ENCODE results near the gene IFNA6.

IFNA6 gene

GRCh38 chr9:21340735-21341134 is 10.0 kb downstream of the IFNA6 start:
- H3K27ac Mint-ChIP-seq = no peak overlapping the region
- H3K27me3 Mint-ChIP-seq = peaks cover 36% of the 10 kb centered on the region
- peaks cover 4 to 6% of the 10 kb centered on the region in 2 donors for H3K9me3 Mint-ChIP-seq
- ATAC-seq = no peak
- no peak for DNase-seq
- H3K4me3 Mint-ChIP-seq = no peak overlapping the region
- peaks cover 10% of the 10 kb centered on the region for H3K4me1 Mint-ChIP-seq

DNA sequence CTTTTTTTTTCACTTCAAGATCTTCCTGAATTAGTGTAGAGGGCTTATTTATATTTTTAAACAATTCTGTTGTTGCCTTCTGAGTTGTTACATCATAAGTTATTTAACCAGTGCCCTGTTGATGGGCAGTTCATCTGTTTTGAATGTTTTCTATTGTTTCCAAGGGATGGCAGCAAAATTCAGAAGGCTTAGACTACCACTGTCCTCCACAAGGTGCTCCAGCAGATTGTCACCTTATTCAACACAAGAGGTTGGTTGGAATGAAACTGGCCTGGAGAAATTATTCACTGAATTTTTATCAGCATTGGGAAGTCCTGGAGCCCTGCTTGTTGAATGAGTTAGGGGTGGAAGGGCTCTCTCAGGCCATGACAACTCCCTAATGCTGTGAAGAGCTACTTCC is 14.2 kb downstream of the IFNA6 start:
- Mint-ChIP-seq H3K4me1 (peaks cover 35% of the 10 kb centered on the region), H3K27ac (peak overlapping the region in 1 of 2 donors; percentile 90)
- no peak for ATAC-seq

DNA sequence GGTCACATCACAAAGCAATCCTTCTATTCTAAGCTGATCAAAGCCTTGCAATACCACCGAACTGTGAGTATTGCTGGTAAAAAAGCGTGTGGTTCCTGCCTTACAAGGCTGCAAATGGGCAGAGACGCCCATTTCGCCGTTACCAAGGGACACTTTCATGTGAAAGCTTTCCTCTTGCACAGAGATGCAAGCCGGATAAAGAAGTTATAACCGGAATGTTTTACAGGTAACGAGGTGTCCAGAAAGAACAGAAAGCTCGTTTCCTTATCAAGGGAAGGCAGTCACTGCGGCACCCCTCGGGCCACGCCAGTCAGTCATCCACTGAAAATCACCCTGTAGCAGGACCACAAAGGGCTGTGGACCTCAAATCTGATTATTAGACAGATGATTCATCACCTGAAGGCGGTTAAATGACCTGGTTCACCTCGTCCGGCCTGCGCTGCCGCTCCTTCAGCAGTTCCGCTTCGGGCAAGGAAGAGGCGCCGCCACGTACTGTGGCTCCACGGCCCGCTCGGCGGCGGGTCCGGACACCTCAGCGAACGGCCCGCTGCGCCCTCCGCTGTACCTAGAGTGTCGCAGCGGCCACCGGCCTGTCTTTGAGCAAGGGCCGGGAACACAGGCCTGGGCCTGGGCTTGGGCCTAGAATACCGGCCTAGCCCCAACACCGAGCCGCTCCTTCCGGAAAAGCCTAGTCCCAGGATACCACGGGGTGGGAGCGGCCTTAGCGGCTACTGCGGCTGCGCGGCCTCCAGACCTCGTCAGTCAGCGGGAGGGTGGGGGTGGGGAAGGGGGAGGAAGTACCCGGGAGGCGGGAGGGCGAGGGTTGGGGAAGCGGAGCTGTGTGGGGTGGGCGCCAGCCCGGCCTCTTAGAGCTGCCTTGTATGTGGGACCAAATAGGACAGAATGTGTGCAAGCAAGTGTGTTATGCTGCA is 15.7 kb downstream of the IFNA6 start, which contains the start of gene KLHL9:
KLHL9 (minus strand) TSS at position 704 of the 932 bp plus-strand sequence; CDS start at position 159, 545 bp downstream.
- Mint-ChIP-seq H3K4me3 (peak within 1 kb of the TSS; percentile 85 to 94), H3K27me3 (no peaks in the 10 kb centered on the region), H3K9me3 (no peaks in the 10 kb centered on the region), H3K27ac (peak within 1 kb of the TSS; percentile 96 to 97), H3K4me1 (peaks cover 46% of the 10 kb centered on the region)
- DNase-seq (peak; percentile 78 to 90), ATAC-seq (peak; percentile 92)

More for the DNA sequence above, 14.2 kb downstream of the IFNA6 start:
- DNase-seq = no peak
- Mint-ChIP-seq H3K9me3 (no peaks in the 10 kb centered on the region), H3K4me3 (peak overlapping the region; percentile 60 to 94), H3K27me3 (peaks cover 3% of the 10 kb centered on the region)

GRCh38 chr9:21333226-21333625 is 17.5 kb downstream of the IFNA6 start:
- no peak for DNase-seq
- ATAC-seq = no peak
- Mint-ChIP-seq H3K27me3 (no peaks in the 10 kb centered on the region), H3K4me3 (peak overlapping the region; percentile 85 to 94), H3K27ac (no peak overlapping the region), H3K4me1 (peaks cover 58% of the 10 kb centered on the region), H3K9me3 (no peaks in the 10 kb centered on the region)

GRCh38 chr9:21331676-21332402 is 18.8 kb downstream of the IFNA6 start:
- peaks cover 70% of the 10 kb centered on the region for H3K4me1 Mint-ChIP-seq
- H3K4me3 Mint-ChIP-seq = peak overlapping the region; percentile 46 to 94
- H3K27ac Mint-ChIP-seq = no peak overlapping the region
- no peaks in the 10 kb centered on the region for H3K27me3 Mint-ChIP-seq
- no peaks in the 10 kb centered on the region for H3K9me3 Mint-ChIP-seq
- ATAC-seq (no peak), DNase-seq (no peak)

- Mint-ChIP-seq H3K9me3 (no peaks in the 10 kb centered on the region), H3K27me3 (no peaks in the 10 kb centered on the region), H3K4me3 (no peak overlapping the region), H3K27ac (no peak overlapping the region), H3K4me1 (peaks cover 48% of the 10 kb centered on the region)
- ATAC-seq (peak; percentile 84), DNase-seq (no peak)
Measured at GRCh38 chr9:21326526-21327139, 24.1 kb downstream of the IFNA6 start.

DNA sequence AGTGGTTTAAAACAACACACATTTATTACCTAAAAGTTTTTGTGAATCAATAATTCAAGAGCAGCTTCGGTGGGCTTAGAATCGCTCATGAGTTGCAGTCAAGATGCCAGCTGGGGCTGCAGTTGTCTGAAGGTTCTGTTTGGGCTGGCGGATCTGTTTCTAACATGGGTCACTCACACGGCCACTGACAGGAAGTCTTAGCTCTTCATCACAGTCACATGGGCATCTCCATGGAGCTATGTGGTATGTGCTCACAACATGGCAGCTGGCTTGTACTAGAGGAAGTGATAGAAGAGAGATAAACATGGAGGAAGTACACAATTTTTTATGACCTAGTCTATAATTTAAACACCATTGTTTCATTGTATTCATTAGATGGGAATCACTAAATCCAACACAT is 26.6 kb downstream of the IFNA6 start:
- no peaks in the 10 kb centered on the region for H3K9me3 Mint-ChIP-seq
- no peaks in the 10 kb centered on the region for H3K27me3 Mint-ChIP-seq
- DNase-seq = no peak
- no peak overlapping the region for H3K27ac Mint-ChIP-seq
- H3K4me1 Mint-ChIP-seq = peaks cover 37% of the 10 kb centered on the region
- H3K4me3 Mint-ChIP-seq = no peak overlapping the region
- ATAC-seq = no peak

DNA sequence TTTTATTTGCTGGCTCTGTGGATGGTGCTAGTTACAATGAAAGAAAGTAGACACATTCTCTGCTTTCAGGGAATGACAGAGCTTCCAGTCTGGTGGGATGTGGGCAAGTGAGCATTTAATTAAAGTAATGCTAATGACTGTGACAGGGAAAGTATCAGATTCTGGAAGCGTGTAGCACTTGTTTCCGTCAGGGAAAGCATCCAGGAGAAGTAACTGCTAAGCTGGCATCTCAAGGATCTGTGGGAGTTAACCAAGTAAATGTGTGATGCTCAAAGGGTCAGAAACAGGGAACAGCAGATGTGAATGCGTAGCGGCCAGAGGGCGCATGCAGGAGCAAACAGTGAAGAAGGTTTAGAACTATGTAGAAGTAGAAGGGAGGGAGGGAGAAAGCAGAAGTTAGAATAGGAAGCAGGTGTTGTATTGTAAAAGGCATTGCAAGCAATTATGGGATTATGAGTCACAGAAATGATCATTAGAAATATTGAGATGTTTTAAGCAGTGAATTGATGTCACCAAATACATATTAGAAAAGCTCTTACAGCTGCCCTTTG is 27.7 kb downstream of the IFNA6 start:
- Mint-ChIP-seq H3K9me3 (no peaks in the 10 kb centered on the region), H3K27me3 (no peaks in the 10 kb centered on the region), H3K4me3 (no peak overlapping the region), H3K4me1 (peaks cover 34% of the 10 kb centered on the region), H3K27ac (no peak overlapping the region)
- no peak for DNase-seq
- ATAC-seq = no peak

DNA sequence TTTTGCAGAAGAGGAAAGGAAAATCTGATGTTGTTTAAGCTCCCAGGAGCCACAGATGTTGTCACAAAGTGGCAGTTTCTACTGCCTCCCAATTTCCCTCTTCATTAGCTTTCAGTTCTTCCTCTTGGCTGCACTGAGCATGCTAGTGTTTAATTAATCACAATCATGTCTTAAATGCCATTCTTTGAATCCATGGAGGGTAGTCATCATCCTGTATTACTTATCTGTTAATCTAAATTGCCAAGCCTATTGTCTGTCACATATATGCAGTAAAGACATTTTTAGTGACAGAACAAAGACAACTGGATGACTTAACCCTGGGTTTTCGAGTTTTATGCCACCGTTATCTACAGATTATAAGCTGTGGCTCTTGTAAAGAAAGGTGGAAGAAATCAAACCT is 30.2 kb downstream of the IFNA6 start:
- Mint-ChIP-seq H3K4me3 (no peak overlapping the region), H3K9me3 (no peaks in the 10 kb centered on the region), H3K27ac (peak overlapping the region in 1 of 2 donors; percentile 13), H3K27me3 (no peaks in the 10 kb centered on the region), H3K4me1 (peaks cover 20% of the 10 kb centered on the region)
- no peak for ATAC-seq
- no peak for DNase-seq

GRCh38 chr9:21317956-21318923 is 32.4 kb downstream of the IFNA6 start:
- Mint-ChIP-seq H3K4me3 (no peak overlapping the region), H3K27me3 (no peaks in the 10 kb centered on the region), H3K9me3 (no peaks in the 10 kb centered on the region), H3K27ac (no peak overlapping the region), H3K4me1 (peaks cover 20% of the 10 kb centered on the region)
- ATAC-seq = peak; percentile 77
- DNase-seq = peak in 1 of 2 donors; percentile 22

DNA sequence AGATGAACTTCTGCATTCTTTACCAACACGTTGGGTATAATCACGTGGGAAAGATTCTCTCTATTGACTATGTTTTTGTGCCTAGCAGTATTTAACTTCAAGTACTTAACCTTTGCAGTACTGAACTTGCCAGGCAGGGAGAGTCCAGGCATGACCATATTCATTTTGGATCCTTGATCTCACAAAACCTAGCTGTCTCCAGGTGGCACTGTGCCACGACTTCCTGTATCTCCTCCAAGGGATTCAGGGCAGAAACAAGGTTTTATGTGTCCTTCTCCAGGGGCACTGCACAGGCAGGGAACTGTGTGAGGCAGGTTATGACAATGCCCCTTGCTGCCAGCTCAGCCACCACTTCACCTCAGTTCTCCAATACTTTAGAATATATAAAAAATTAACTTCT is 33.8 kb downstream of the IFNA6 start:
- H3K27ac Mint-ChIP-seq = peak overlapping the region in 1 of 2 donors; percentile 56
- peaks cover 14% of the 10 kb centered on the region for H3K4me1 Mint-ChIP-seq

DNA sequence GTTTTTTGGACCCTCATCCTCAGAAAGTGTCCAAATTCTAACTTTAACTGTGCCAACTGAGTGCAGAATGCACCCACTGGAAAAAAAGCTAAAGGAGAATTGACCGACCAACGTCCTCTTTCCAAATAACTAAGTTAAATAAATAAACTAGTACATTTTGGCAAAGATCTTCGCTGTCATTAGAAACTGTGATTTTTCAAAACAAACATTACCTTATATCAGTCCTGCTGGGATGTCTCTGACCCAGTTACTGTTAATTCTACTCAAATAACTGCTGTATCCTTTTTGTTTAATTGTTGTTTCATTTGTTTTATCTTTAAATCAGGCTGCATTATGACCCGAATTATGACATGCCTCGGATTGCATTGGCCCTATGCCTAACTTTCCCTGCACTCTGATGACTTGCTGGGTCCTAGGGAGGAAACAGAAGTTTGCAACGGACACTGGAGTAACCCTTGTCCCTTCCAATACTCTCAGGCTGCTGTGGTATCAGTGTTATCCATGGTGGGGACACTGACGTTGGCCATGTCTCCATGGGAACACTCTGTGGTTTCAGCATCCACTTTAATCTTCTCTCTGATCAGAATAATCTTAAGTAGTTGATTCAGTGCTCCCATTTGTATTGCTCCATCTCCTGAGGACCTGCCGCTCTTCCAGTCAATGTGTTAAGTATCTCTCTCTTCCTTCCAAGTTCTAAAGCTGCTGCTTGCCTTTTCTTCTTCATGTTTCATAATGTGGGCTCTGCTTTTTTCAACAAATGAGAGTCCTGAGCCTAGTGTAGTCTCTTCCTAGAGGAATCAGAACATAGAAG is 34.5 kb downstream of the IFNA6 start:
- H3K9me3 Mint-ChIP-seq = no peaks in the 10 kb centered on the region
- peaks cover 6% of the 10 kb centered on the region for H3K27me3 Mint-ChIP-seq
- H3K27ac Mint-ChIP-seq = no peak overlapping the region
- DNase-seq (no peak), ATAC-seq (no peak)
- H3K4me1 Mint-ChIP-seq = peaks cover 20% of the 10 kb centered on the region
- no peak overlapping the region for H3K4me3 Mint-ChIP-seq

More for the DNA sequence above, 33.8 kb downstream of the IFNA6 start:
- no peaks in the 10 kb centered on the region for H3K9me3 Mint-ChIP-seq
- H3K27me3 Mint-ChIP-seq = no peaks in the 10 kb centered on the region
- ATAC-seq (no peak), DNase-seq (no peak)
- no peak overlapping the region for H3K4me3 Mint-ChIP-seq

DNA sequence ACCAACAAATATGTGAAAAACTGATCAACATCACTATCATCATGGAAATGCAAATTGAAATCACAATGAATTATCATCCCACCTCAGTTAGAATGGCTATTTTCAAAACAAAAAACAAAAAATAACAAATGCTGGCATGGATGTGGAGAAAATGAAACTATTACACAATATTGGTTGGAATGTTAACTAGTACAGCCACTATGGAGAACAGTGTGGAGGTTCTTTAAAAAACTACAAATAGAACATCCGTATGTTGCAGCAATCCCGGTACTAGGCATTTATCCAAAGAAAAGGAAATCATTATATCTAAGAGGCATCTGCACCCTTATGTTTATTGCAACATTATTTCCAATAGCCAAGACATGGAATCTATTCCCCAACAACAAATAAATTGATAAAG is 36.5 kb downstream of the IFNA6 start:
- Mint-ChIP-seq H3K9me3 (no peaks in the 10 kb centered on the region), H3K4me1 (peaks cover 13% of the 10 kb centered on the region), H3K27me3 (peaks cover 18% of the 10 kb centered on the region), H3K4me3 (no peak overlapping the region), H3K27ac (no peak overlapping the region)
- ATAC-seq (no peak), DNase-seq (no peak)

- ATAC-seq (no peak), DNase-seq (no peak)
- H3K27ac Mint-ChIP-seq = no peak overlapping the region
- H3K9me3 Mint-ChIP-seq = no peaks in the 10 kb centered on the region
- H3K4me1 Mint-ChIP-seq = peaks cover 7% of the 10 kb centered on the region
- peaks cover 25% of the 10 kb centered on the region for H3K27me3 Mint-ChIP-seq
- H3K4me3 Mint-ChIP-seq = no peak overlapping the region
Measured at GRCh38 chr9:21311889-21312288, 38.8 kb downstream of the IFNA6 start.

Measured in stimulated activated naive CD8-positive, alpha-beta T cell treated with anti-CD3 and anti-CD28 coated beads, Interleukin-15, amount 100 ng/mL, for 72 hours (primary cell).